Keratinocyte (primary cell): ENCODE measurements around the gene AKAP6. TPM values are rescaled to one million over a fixed set of nuclear protein-coding genes. Genes with fewer than 3 reads are reported as not detected.

ENCODE experiments used
- DNase-seq: peaks from one replicate; pipeline ENCODE4 v3.0.0-alpha.2; 2011; ENCODE audit warnings: low read depth, missing footprints, low spot score
- FAIRE-seq: peaks from 2 replicates; lab custom pipeline; 2011; peaks lifted over from hg19 to GRCh38; lab: Jason Lieb, UNC
- H2AFZ ChIP-seq: 2 replicates; pipeline ENCODE4 v1.6.0; 2012; ENCODE audit warnings: low read length, control low read depth, inconsistent platforms; ENCODE audit not compliant: control insufficient read depth
- H3K27ac ChIP-seq: 2 replicates; pipeline ENCODE4 v1.5.1; 2011; ENCODE audit warnings: low read length; ENCODE audit not compliant: control insufficient read depth, insufficient read depth
- H3K27me3 ChIP-seq: 3 replicates; pipeline ENCODE4 v1.6.0; 2011; ENCODE audit warnings: low read length; ENCODE audit not compliant: control insufficient read depth, insufficient read depth; ENCODE audit errors: extremely low read depth
- H3K36me3 ChIP-seq, 2 experiments: 2 replicates in 1 of 2; 3 replicates in 1 of 2; pipeline ENCODE4 v1.5.1; 2011; ENCODE audit warnings: low read length in 2 of 2, mild to moderate bottlenecking in 1 of 2; ENCODE audit not compliant: control insufficient read depth in 2 of 2, insufficient read depth in 2 of 2; ENCODE audit errors: extremely low read depth in 1 of 2
- H3K4me1 ChIP-seq: 3 replicates; pipeline ENCODE4 v1.5.1; 2011; ENCODE audit warnings: low read length; ENCODE audit not compliant: control insufficient read depth, insufficient read depth; ENCODE audit errors: extremely low read depth
- H3K4me2 ChIP-seq: 3 replicates; pipeline ENCODE4 v1.6.0; 2011; ENCODE audit warnings: low read depth, low read length; ENCODE audit not compliant: control insufficient read depth, insufficient read depth; ENCODE audit errors: extremely low read depth
- H3K4me3 ChIP-seq, 3 experiments: fragments of 200-600 bp in 1 of 3; sonication (generic) in 1 of 3; 2 replicates in 2 of 3; 3 replicates in 1 of 3; pipeline ENCODE4 v1.5.1; 2011 to 2016; ENCODE audit warnings: low read length in 3 of 3, mild to moderate bottlenecking in 3 of 3, control low read depth in 2 of 3, inconsistent platforms in 1 of 3, low read depth in 1 of 3, mixed read lengths in 1 of 3, mixed run types in 1 of 3, moderate library complexity in 1 of 3; ENCODE audit not compliant: control insufficient read depth in 2 of 3, insufficient read depth in 2 of 3; ENCODE audit errors: extremely low read depth in 1 of 3
- H3K79me2 ChIP-seq: 2 replicates; pipeline ENCODE4 v1.6.0; 2012; ENCODE audit warnings: low read length; ENCODE audit not compliant: control insufficient read depth, insufficient read depth
- H3K9ac ChIP-seq: 3 replicates; pipeline ENCODE4 v1.6.0; 2011; ENCODE audit warnings: low read length; ENCODE audit not compliant: control insufficient read depth, insufficient read depth; ENCODE audit errors: extremely low read depth
- H3K9me1 ChIP-seq: 3 replicates; pipeline ENCODE4 v1.6.0; 2011; ENCODE audit warnings: low read length; ENCODE audit not compliant: control insufficient read depth, insufficient read depth; ENCODE audit errors: extremely low read depth
- H3K9me3 ChIP-seq: 2 replicates; pipeline ENCODE4 v1.5.1; 2012; ENCODE audit warnings: low read depth, low read length; ENCODE audit not compliant: control insufficient read depth
- H4K20me1 ChIP-seq: 3 replicates; pipeline ENCODE4 v1.6.0; 2011; ENCODE audit warnings: low read length; ENCODE audit not compliant: control insufficient read depth, insufficient read depth; ENCODE audit errors: extremely low read depth
- EZH2 ChIP-seq: IDR thresholded peaks from one replicate; pipeline ENCODE4 v1.6.1; 2012; ENCODE audit warnings: inconsistent platforms, mild to moderate bottlenecking, low read length, moderate library complexity
- dilution Hi-C: fragments of 300-500 bp; cut with MboI; formaldehyde crosslinking; loops from one replicate; pipeline ENCODE4 v1.7.0; 2020; ENCODE audit warnings: low sequenced_read_pairs; ENCODE audit not compliant: extremely low pct_ligation_motif_present
- polyA plus RNA-seq, 5 experiments: library from polyadenylated mRNA; depleted of rRNA in 3 of 5; stranded (reverse) in 3 of 5; stranded (forward) in 1 of 5; unstranded in 1 of 5; fragments of >200 nt; gene quantifications; 1 replicate in 1 of 5; 2 replicates in 3 of 5; 3 replicates in 1 of 5; pipeline versions ENCODE4 v1.2.1 to v1.2.3, GENCODE V29; 2011 to 2012; ENCODE audit warnings: missing spikeins in 2 of 5, low read depth in 1 of 5, low replicate concordance in 1 of 5
- TF ChIP-seq, protein P1 (sequence below), 3 experiments: IDR thresholded peaks in 1 of 3; conservative IDR thresholded peaks in 1 of 3; optimal IDR thresholded peaks in 1 of 3; 2 replicates in 2 of 3; 3 replicates in 1 of 3; pipeline versions ENCODE3 to v1.5.1; 2011; ENCODE audit warnings: low read length in 3 of 3, mild to moderate bottlenecking in 3 of 3, moderate library complexity in 2 of 3, control low read depth in 1 of 3, inconsistent platforms in 1 of 3; ENCODE audit not compliant: insufficient read depth in 2 of 3; ENCODE audit errors: extremely low read depth in 1 of 3

AKAP6 gene
- polyA plus RNA-seq, 1 donor (not counting 4 experiments of a cell fraction or from before 2014, with no cell fraction given), result 2.0 TPM

- no peaks in the 10 kb centered on the region for H3K79me2 ChIP-seq
- no peak overlapping the region for H3K4me3 ChIP-seq
- no peak overlapping the region for H2AFZ ChIP-seq
- no peaks in the 10 kb centered on the region for H3K4me1 ChIP-seq
- H3K36me3 ChIP-seq, result no peaks in the 10 kb centered on the region
- H4K20me1 ChIP-seq, result no peaks in the 10 kb centered on the region
- no peak for TF ChIP-seq EZH2
- TF ChIP-seq, protein P1, sequence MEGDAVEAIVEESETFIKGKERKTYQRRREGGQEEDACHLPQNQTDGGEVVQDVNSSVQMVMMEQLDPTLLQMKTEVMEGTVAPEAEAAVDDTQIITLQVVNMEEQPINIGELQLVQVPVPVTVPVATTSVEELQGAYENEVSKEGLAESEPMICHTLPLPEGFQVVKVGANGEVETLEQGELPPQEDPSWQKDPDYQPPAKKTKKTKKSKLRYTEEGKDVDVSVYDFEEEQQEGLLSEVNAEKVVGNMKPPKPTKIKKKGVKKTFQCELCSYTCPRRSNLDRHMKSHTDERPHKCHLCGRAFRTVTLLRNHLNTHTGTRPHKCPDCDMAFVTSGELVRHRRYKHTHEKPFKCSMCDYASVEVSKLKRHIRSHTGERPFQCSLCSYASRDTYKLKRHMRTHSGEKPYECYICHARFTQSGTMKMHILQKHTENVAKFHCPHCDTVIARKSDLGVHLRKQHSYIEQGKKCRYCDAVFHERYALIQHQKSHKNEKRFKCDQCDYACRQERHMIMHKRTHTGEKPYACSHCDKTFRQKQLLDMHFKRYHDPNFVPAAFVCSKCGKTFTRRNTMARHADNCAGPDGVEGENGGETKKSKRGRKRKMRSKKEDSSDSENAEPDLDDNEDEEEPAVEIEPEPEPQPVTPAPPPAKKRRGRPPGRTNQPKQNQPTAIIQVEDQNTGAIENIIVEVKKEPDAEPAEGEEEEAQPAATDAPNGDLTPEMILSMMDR (optimal IDR thresholded peaks at IDR 0.05 in 1 of 3, IDR thresholded peaks at IDR 0.05 in 1 of 3, conservative IDR thresholded peaks at IDR 0.05 in 1 of 3; ENCODE audit: extremely low read depth in 1 of 3, insufficient read depth in 2 of 3, low read length in 3 of 3), result no peak
- no peaks in the 10 kb centered on the region for H3K9me3 ChIP-seq
- FAIRE-seq, result no peak
- dilution Hi-C loops, result no loop called here
- H3K9me1 ChIP-seq, result no peaks in the 10 kb centered on the region
- H3K27ac ChIP-seq, result no peak overlapping the region
- H3K4me2 ChIP-seq, result no peak overlapping the region
- DNase-seq, result no peak
- H3K9ac ChIP-seq, result no peak overlapping the region
- peaks cover 5% of the 10 kb centered on the region for H3K27me3 ChIP-seq
These were observed 245.2 kb downstream of the AKAP6 start for GRCh38 chr14:32574269-32574668.

- no peak overlapping the region for H3K27ac ChIP-seq
- no peak for DNase-seq
- H2AFZ ChIP-seq, result no peak overlapping the region
- no peaks in the 10 kb centered on the region for H3K4me1 ChIP-seq
- no peak overlapping the region for H3K4me2 ChIP-seq
- no peaks in the 10 kb centered on the region for H3K9me1 ChIP-seq
- no peaks in the 10 kb centered on the region for H4K20me1 ChIP-seq
- dilution Hi-C loops, result loop anchor here (25.0 kb wide), 2 partner anchors 1211 to 1736 kb away; no protein-coding TSS in a partner anchor
- H3K9ac ChIP-seq, result no peak overlapping the region
- peak; percentile 59 for FAIRE-seq
- H3K27me3 ChIP-seq, result peaks cover 5% of the 10 kb centered on the region
- H3K4me3 ChIP-seq, result no peak overlapping the region
- TF ChIP-seq, protein P1 (optimal IDR thresholded peaks at IDR 0.05 in 1 of 3, IDR thresholded peaks at IDR 0.05 in 1 of 3, conservative IDR thresholded peaks at IDR 0.05 in 1 of 3; ENCODE audit: extremely low read depth in 1 of 3, insufficient read depth in 2 of 3, low read length in 3 of 3), result peak; percentile 84 to 87 (median 85)
- no peak for TF ChIP-seq EZH2
- no peaks in the 10 kb centered on the region for H3K79me2 ChIP-seq
- no peaks in the 10 kb centered on the region for H3K36me3 ChIP-seq
- no peaks in the 10 kb centered on the region for H3K9me3 ChIP-seq
These were observed 247.1 kb downstream of the AKAP6 start for GRCh38 chr14:32576088-32576795.
